ENCODE results near the gene MED13L. TPM values are rescaled to one million over a fixed set of nuclear protein-coding genes. Genes with fewer than 3 reads are reported as not detected.

Gene MED13L
- total RNA-seq, 1 experiment from 2014 or later = 80.5 TPM

DNA sequence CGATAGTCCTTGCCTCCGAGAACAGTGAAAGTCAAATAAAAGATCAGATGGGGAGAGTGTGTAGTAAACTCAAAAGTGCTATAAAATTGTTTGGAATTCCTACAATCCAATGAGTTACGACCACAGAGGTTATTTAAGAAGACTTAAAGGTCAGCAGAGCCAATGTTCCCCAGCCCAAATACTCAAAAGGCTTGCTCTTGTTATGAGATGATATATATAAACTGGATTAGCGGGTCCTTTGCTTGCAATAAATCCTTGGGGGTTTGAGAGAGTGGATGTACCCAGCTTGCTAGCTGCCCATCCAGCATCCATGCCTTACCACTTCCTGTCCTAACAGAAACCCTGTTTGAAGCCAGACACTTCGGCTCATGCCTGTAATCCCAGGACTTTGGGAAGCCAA lies 29.0 kb upstream of the MED13L start:
- no peak for DNase-seq (ENCODE audit: low spot score)
- no peaks in the 10 kb centered on the region for H3K27me3 Mint-ChIP-seq (ENCODE audit: low read depth)
- peaks cover 11% of the 10 kb centered on the region for H3K4me1 Mint-ChIP-seq
- peaks cover 12% of the 10 kb centered on the region for H3K9me3 Mint-ChIP-seq
- H3K27ac Mint-ChIP-seq = no peak overlapping the region
- ChIA-PET CTCF (no interaction called here), POLR2A (no interaction called here)
- H3K4me3 Mint-ChIP-seq = no peak overlapping the region
- no peak for ATAC-seq
- TF ChIP-seq, protein P1, sequence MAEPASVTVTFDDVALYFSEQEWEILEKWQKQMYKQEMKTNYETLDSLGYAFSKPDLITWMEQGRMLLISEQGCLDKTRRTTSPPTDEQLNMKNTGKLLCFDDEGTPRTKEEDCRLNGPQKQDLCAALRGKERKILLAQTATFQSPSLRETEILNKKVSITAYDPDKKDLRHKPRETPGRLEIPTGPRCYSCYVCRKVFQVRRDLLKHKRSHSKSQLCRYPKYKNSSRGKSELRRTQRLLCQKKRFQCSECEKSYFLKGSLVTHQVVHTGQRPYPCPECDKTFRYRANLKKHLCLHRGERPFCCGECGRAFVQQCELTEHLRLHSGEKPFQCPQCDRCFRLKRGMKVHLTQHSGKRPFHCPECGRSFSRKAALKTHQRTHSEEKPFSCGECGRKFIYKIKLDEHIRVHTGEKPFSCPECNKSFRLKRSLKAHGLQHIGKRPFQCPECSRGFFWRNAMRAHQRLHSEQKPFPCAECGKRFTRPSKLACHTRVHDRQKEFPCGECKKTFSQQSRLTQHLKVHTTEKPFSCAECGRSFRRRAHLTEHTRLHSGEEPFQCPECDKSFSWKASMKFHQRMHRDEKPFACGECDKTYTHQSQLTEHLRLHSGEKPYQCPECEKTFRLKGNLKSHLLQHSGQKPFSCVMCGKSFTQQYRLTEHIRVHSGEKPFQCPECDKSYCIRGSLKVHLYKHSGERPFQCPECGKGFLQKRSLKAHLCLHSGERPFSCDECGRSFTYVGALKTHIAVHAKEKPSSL (CRISPR knock-in tag; conservative IDR thresholded peaks at IDR 0.05) = no peak
- TF ChIP-seq, protein P2, sequence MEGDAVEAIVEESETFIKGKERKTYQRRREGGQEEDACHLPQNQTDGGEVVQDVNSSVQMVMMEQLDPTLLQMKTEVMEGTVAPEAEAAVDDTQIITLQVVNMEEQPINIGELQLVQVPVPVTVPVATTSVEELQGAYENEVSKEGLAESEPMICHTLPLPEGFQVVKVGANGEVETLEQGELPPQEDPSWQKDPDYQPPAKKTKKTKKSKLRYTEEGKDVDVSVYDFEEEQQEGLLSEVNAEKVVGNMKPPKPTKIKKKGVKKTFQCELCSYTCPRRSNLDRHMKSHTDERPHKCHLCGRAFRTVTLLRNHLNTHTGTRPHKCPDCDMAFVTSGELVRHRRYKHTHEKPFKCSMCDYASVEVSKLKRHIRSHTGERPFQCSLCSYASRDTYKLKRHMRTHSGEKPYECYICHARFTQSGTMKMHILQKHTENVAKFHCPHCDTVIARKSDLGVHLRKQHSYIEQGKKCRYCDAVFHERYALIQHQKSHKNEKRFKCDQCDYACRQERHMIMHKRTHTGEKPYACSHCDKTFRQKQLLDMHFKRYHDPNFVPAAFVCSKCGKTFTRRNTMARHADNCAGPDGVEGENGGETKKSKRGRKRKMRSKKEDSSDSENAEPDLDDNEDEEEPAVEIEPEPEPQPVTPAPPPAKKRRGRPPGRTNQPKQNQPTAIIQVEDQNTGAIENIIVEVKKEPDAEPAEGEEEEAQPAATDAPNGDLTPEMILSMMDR (IDR thresholded peaks at IDR 0.05) = no peak
- TF ChIP-seq IRF2 (CRISPR knock-in tag; IDR thresholded peaks at IDR 0.05; ENCODE audit: borderline replicate concordance, low read depth) (no peak), TP53 (CRISPR knock-in tag; IDR thresholded peaks at IDR 0.05) (no peak), CREM (CRISPR knock-in tag; IDR thresholded peaks at IDR 0.05) (no peak), NFE2L1 (CRISPR knock-in tag; IDR thresholded peaks at IDR 0.05) (no peak), NFYB (CRISPR knock-in tag; conservative IDR thresholded peaks at IDR 0.05; ENCODE audit: low read depth) (no peak), ZNF396 (CRISPR knock-in tag; IDR thresholded peaks at IDR 0.05; ENCODE audit: borderline replicate concordance) (no peak), OVOL2 (CRISPR knock-in tag; IDR thresholded peaks at IDR 0.05; ENCODE audit: borderline replicate concordance) (no peak), MYBL2 (CRISPR knock-in tag; IDR thresholded peaks at IDR 0.05) (no peak), GABPB1 (CRISPR knock-in tag; IDR thresholded peaks at IDR 0.05) (no peak), NR2C2 (CRISPR knock-in tag; IDR thresholded peaks at IDR 0.05) (no peak), ZNF121 (CRISPR knock-in tag; IDR thresholded peaks at IDR 0.05) (no peak)
- TF ChIP-seq, protein P3, sequence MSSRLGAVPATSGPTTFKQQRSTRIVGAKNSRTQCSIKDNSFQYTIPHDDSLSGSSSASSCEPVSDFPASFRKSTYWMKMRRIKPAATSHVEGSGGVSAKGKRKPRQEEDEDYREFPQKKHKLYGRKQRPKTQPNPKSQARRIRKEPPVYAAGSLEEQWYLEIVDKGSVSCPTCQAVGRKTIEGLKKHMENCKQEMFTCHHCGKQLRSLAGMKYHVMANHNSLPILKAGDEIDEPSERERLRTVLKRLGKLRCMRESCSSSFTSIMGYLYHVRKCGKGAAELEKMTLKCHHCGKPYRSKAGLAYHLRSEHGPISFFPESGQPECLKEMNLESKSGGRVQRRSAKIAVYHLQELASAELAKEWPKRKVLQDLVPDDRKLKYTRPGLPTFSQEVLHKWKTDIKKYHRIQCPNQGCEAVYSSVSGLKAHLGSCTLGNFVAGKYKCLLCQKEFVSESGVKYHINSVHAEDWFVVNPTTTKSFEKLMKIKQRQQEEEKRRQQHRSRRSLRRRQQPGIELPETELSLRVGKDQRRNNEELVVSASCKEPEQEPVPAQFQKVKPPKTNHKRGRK (CRISPR knock-in tag; IDR thresholded peaks at IDR 0.05; ENCODE audit: borderline replicate concordance) = no peak
- TF ChIP-seq, protein P4, sequence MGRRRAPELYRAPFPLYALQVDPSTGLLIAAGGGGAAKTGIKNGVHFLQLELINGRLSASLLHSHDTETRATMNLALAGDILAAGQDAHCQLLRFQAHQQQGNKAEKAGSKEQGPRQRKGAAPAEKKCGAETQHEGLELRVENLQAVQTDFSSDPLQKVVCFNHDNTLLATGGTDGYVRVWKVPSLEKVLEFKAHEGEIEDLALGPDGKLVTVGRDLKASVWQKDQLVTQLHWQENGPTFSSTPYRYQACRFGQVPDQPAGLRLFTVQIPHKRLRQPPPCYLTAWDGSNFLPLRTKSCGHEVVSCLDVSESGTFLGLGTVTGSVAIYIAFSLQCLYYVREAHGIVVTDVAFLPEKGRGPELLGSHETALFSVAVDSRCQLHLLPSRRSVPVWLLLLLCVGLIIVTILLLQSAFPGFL (CRISPR knock-in tag; IDR thresholded peaks at IDR 0.05; ENCODE audit: borderline replicate concordance) = no peak
- TF ChIP-seq, protein P5, sequence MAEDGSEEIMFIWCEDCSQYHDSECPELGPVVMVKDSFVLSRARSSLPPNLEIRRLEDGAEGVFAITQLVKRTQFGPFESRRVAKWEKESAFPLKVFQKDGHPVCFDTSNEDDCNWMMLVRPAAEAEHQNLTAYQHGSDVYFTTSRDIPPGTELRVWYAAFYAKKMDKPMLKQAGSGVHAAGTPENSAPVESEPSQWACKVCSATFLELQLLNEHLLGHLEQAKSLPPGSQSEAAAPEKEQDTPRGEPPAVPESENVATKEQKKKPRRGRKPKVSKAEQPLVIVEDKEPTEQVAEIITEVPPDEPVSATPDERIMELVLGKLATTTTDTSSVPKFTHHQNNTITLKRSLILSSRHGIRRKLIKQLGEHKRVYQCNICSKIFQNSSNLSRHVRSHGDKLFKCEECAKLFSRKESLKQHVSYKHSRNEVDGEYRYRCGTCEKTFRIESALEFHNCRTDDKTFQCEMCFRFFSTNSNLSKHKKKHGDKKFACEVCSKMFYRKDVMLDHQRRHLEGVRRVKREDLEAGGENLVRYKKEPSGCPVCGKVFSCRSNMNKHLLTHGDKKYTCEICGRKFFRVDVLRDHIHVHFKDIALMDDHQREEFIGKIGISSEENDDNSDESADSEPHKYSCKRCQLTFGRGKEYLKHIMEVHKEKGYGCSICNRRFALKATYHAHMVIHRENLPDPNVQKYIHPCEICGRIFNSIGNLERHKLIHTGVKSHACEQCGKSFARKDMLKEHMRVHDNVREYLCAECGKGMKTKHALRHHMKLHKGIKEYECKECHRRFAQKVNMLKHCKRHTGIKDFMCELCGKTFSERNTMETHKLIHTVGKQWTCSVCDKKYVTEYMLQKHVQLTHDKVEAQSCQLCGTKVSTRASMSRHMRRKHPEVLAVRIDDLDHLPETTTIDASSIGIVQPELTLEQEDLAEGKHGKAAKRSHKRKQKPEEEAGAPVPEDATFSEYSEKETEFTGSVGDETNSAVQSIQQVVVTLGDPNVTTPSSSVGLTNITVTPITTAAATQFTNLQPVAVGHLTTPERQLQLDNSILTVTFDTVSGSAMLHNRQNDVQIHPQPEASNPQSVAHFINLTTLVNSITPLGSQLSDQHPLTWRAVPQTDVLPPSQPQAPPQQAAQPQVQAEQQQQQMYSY (CRISPR knock-in tag; IDR thresholded peaks at IDR 0.05) = no peak
- TF ChIP-seq, protein P6, sequence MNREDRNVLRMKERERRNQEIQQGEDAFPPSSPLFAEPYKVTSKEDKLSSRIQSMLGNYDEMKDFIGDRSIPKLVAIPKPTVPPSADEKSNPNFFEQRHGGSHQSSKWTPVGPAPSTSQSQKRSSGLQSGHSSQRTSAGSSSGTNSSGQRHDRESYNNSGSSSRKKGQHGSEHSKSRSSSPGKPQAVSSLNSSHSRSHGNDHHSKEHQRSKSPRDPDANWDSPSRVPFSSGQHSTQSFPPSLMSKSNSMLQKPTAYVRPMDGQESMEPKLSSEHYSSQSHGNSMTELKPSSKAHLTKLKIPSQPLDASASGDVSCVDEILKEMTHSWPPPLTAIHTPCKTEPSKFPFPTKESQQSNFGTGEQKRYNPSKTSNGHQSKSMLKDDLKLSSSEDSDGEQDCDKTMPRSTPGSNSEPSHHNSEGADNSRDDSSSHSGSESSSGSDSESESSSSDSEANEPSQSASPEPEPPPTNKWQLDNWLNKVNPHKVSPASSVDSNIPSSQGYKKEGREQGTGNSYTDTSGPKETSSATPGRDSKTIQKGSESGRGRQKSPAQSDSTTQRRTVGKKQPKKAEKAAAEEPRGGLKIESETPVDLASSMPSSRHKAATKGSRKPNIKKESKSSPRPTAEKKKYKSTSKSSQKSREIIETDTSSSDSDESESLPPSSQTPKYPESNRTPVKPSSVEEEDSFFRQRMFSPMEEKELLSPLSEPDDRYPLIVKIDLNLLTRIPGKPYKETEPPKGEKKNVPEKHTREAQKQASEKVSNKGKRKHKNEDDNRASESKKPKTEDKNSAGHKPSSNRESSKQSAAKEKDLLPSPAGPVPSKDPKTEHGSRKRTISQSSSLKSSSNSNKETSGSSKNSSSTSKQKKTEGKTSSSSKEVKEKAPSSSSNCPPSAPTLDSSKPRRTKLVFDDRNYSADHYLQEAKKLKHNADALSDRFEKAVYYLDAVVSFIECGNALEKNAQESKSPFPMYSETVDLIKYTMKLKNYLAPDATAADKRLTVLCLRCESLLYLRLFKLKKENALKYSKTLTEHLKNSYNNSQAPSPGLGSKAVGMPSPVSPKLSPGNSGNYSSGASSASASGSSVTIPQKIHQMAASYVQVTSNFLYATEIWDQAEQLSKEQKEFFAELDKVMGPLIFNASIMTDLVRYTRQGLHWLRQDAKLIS (CRISPR knock-in tag; IDR thresholded peaks at IDR 0.05; ENCODE audit: borderline replicate concordance) = no peak
- TF ChIP-seq, protein P7, sequence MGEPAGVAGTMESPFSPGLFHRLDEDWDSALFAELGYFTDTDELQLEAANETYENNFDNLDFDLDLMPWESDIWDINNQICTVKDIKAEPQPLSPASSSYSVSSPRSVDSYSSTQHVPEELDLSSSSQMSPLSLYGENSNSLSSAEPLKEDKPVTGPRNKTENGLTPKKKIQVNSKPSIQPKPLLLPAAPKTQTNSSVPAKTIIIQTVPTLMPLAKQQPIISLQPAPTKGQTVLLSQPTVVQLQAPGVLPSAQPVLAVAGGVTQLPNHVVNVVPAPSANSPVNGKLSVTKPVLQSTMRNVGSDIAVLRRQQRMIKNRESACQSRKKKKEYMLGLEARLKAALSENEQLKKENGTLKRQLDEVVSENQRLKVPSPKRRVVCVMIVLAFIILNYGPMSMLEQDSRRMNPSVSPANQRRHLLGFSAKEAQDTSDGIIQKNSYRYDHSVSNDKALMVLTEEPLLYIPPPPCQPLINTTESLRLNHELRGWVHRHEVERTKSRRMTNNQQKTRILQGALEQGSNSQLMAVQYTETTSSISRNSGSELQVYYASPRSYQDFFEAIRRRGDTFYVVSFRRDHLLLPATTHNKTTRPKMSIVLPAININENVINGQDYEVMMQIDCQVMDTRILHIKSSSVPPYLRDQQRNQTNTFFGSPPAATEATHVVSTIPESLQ (CRISPR knock-in tag; IDR thresholded peaks at IDR 0.05) = no peak
- peaks cover 4% of the 10 kb centered on the region; the same call in 1 of the 2 replicates for H3K36me3 Mint-ChIP-seq

Data from WTC11 (cell line).